ENCODE results near the gene ERAP2. TPM values are rescaled to one million over a fixed set of nuclear protein-coding genes. Genes with fewer than 3 reads are reported as not detected.
"Not testable (repeated sequence)": the region's sequence is repeated elsewhere in the genome, so short reads cannot be mapped to it uniquely, and the experiment has no call there.

The ERAP2 gene
- total RNA-seq, 2 donors from 2014 or later = 7.7 to 19.0 TPM

GRCh38 chr5:96874631-96875030 lies 1.7 kb upstream of the ERAP2 start:
- DNase-seq (ENCODE audit: low spot score) = no peak
- 100% methylated on average over 2 of the region's 2 CpGs for WGBS
- TF ChIP-seq CTCF (IDR thresholded peaks at IDR 0.05) = no peak
- TF ChIP-seq POLR2A (IDR thresholded peaks at IDR 0.05) = no peak
- no peak for TF ChIP-seq POLR2AphosphoS5 (IDR thresholded peaks at IDR 0.05)
- no peaks in the 10 kb centered on the region for H3K4me1 ChIP-seq (replicated peaks)
- H3K36me3 ChIP-seq = no peaks in the 10 kb centered on the region
- no peaks in the 10 kb centered on the region for H3K27me3 ChIP-seq (replicated peaks; ENCODE audit: insufficient read depth)
- no peak overlapping the region for H3K27ac ChIP-seq
- no peaks in the 10 kb centered on the region for H3K9me3 ChIP-seq
- no peak overlapping the region for H3K4me3 ChIP-seq
- intact Hi-C loops (cut with DNase I) = loop anchor here (5.0 kb wide), 1 partner anchor 63 kb away; the partner anchor contains the start of gene LNPEP

DNA sequence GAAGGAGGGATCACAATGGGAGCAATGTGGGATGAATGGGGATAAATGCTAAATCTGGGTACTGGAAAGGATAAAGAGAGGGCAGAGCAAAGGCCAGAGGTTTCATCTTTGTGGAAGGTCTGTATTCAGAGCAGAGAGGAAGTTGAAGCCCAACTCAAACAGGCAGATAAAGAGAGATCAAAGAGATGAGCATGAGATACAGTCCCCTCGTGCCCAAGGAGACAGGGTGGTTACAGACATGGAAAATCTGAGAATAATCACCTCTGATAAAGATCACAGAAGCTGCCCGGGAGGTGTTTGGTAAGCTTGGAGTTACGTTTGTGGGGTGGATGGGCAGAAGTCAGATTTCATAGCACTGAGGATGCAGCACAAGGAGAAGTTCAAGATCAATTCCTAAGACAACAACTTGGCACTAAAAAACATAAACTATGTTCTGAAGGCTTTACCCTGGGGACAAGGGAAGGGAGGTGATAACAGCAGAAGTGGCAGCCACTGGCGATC lies 459 bp upstream of the ERAP2 start:
- H3K9me3 ChIP-seq = no peaks in the 10 kb centered on the region
- H3K36me3 ChIP-seq = no peaks in the 10 kb centered on the region
- TF ChIP-seq POLR2AphosphoS5 (IDR thresholded peaks at IDR 0.05) (no peak), POLR2A (IDR thresholded peaks at IDR 0.05) (no peak), CTCF (IDR thresholded peaks at IDR 0.05) (no peak)
- DNase-seq (ENCODE audit: low spot score) = no peak
- intact Hi-C loops (cut with DNase I) = loop anchor here (5.0 kb wide), 1 partner anchor 61 kb away; the partner anchor contains the start of gene LNPEP
- peak overlapping the region; percentile 39 to 42 for H3K4me3 ChIP-seq
- no peaks in the 10 kb centered on the region for H3K27me3 ChIP-seq (replicated peaks; ENCODE audit: insufficient read depth)
- no peaks in the 10 kb centered on the region for H3K4me1 ChIP-seq (replicated peaks)
- peak overlapping the region; percentile 70 to 73 for H3K27ac ChIP-seq
- WGBS = 8% methylated on average over 4 of the region's 4 CpGs

DNA sequence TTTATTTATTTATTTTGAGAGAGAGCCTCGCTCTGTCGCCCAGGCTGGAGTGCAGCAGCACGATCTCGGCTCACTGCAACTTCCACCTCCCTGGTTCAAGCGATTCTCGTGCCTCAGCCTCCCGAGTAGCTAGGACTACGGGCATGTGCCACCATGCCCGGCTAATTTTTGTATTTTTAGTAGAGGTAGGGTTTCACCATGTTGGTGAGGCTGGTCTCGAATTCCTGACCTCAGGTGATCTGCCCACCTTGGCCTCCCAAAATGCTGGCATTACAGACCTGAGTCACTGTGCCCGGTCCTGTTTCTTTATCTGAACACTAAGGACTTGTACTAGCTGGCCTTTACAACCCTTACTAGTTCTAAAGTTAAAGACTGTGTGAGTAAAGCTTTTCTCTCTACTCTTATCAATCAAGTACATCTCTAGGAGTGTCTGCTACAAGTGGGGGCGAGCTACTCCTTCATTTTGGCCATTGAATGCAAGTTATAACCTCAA lies 723 bp downstream of the ERAP2 start:
- intact Hi-C loops (cut with DNase I) = loop anchor here (5.0 kb wide), 1 partner anchor 60 kb away; the partner anchor contains the start of gene LNPEP
- H3K36me3 ChIP-seq; DNase-seq (ENCODE audit: low spot score); H3K4me1 ChIP-seq (replicated peaks); H3K27me3 ChIP-seq (replicated peaks; ENCODE audit: insufficient read depth); H3K9me3 ChIP-seq: not testable (repeated sequence)
- H3K4me3 ChIP-seq = peak overlapping the region; percentile 39 to 42
- 32% methylated on average over 12 of the region's 12 CpGs for WGBS
- peak overlapping the region; percentile 70 to 73 for H3K27ac ChIP-seq

DNA sequence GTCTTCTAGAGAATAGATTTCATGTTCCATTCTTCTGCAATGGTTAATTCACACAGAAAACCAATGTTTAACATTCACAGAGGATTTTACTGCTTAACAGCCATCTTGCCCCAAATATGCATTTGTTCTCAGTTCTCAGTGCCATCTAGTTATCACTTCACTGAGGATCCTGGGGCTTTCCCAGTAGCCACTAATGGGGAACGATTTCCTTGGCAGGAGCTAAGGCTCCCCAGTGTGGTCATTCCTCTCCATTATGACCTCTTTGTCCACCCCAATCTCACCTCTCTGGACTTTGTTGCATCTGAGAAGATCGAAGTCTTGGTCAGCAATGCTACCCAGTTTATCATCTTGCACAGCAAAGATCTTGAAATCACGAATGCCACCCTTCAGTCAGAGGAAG lies 3.4 kb downstream of the ERAP2 start:
- intact Hi-C loops (cut with DNase I) = loop anchor here (5.0 kb wide), 1 partner anchor 58 kb away; the partner anchor contains the start of gene LNPEP
- TF ChIP-seq POLR2A (IDR thresholded peaks at IDR 0.05) (no peak), POLR2AphosphoS5 (IDR thresholded peaks at IDR 0.05) (no peak), CTCF (IDR thresholded peaks at IDR 0.05) (no peak)
- 83% methylated on average over 3 of the region's 3 CpGs for WGBS
- Histone ChIP-seq H3K27me3 (replicated peaks; ENCODE audit: insufficient read depth) (no peaks in the 10 kb centered on the region), H3K27ac (no peak overlapping the region), H3K36me3 (no peaks in the 10 kb centered on the region), H3K9me3 (no peaks in the 10 kb centered on the region), H3K4me3 (no peak overlapping the region), H3K4me1 (replicated peaks) (no peaks in the 10 kb centered on the region)
- no peak for DNase-seq (ENCODE audit: low spot score)

DNA sequence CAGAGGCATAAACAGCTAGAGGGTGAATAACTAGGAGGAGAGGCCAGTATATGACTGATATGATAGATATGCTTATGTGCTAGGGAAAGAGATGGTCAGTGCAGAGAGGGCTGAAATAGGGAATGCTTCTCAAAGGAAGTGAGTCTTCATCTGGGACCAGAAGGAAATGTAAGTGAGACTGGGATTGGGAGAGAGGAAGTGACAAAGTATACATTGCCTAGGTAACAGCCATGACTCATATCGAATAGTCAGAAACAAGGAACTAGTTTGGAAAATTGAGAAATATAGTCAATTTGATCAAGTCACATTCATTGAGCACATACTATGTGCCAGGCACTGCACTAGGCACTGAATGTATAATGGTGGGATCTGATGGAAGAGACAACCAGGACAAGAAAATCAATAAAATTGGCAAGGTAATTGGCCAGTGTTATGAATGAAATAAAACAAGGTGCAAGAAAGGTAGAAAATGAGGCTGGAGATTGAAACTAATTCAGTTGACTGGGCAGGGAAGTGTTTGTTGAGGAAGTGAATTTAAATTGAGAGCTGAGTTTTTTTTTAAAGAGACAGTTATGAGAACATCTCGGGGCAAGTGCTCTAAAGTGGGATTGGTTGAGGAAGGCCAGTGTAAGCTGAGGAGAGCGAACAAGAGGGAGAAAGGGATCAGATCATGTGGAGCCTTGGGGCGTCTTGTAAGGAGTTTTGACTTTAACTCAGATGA lies 4.3 kb downstream of the ERAP2 start:
- Histone ChIP-seq H3K9me3 (no peaks in the 10 kb centered on the region), H3K4me1 (replicated peaks) (no peaks in the 10 kb centered on the region), H3K27ac (no peak overlapping the region), H3K27me3 (replicated peaks; ENCODE audit: insufficient read depth) (no peaks in the 10 kb centered on the region), H3K36me3 (no peaks in the 10 kb centered on the region), H3K4me3 (no peak overlapping the region)
- 90% methylated on average over 4 of the region's 4 CpGs for WGBS
- intact Hi-C loops (cut with DNase I) = no loop called here
- TF ChIP-seq POLR2A (IDR thresholded peaks at IDR 0.05) (no peak), POLR2AphosphoS5 (IDR thresholded peaks at IDR 0.05) (no peak)
- no peak for DNase-seq (ENCODE audit: low spot score)
